DMS53 treated with DMSO at 0.1 percent for 48 hours (cell line): ENCODE data around the gene ZNF175.
"Not testable (repeated sequence)": the region's sequence is repeated elsewhere in the genome, so short reads cannot be mapped to it uniquely, and the experiment has no call there.

Experiments
- DNase-seq: peaks from one replicate; lab custom pipeline; 2025; ENCODE audit not compliant: unreplicated experiment; lab: John Stamatoyannopoulos, UW

ZNF175 gene

DNA sequence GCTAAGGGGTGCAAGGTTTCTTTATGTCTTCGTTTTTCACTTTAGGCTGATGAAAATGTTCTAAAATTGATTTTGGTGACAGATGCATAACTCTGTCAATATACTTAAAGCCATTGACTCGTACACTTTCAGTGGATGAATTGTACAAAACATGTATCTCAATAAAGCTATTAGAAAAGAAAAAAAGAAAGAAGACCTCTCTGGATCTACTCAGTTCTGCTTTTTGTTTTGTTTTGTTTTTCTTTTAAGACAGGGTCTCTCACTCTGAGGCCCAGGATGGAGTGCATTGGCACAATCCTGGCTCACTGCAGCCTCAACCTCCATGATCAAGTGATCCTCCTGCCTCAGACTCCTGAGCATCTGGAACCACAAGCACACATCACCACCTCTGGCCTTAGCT lies 55.6 kb downstream of the ZNF175 start:
- no peak for DNase-seq

DNA sequence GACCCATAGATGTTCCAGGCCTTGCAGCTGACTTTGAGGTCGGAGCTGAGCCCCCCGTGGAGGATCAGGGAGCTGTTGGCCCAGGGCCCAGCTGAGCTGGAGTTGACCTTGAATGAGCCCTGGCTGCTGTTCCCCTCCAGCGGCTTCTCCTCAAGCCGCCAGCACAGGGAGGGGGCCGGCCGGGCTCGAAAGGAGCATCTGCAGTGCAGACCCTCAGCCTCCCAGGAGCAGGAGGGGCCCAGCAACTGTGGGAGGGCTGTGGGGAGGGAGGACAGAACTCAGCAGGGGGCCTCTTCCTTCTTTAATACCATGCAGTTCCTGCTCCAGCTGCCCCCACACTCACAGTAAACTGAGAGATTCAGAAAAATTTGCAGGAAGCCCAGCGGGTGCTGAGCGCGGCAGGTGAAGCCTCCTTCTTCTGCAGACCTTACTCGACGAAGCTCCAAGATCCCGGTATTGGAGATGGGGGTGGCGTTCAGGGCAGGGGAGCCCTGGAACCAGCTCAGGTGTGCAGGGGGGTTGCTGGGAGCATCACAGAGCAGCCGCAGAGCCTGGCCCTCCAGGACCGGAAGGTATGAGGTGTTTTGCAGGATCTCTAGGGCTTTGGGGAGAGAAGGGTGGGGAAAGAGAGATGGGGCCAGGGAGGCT lies 56.5 kb downstream of the ZNF175 start:
- DNase-seq: no peak

DNA sequence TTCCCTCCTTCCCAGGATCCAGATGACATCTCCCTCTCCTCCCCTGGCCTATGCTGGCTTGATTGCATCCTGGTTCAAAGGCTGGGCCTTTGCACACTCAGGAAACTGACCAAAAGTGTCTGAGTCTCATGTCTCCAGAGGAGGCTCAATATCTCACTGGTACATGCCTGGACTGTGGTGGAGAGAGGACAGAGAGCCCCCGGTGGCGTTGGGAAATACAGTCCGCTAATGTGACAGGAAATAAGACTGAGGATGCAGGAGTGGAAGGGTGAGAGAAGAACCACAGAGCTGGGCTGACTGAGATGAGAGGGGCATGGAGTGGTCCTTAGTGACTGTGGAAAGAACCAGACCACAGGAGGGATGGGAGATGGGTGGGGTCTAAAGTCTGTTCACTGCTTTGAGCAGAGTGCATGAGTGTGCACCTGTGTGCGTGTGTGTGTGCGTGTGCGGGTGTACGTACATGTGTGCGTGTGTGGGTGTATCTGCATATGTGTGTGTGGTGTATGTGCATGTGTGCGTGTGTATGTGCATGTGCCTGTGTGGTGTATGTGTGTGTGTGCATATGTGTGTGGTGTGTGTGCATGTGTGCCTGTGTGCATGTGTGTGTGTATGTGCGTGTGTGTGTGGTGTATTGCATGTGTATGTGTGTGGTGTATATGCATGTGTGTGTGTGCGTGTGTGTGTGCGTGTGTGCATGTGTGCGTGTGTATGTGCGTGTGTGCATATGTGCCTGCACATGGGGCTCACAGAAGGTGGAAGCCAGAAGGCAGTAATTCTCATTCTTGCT lies 57.3 kb downstream of the ZNF175 start:
- DNase-seq: no peak

DNA sequence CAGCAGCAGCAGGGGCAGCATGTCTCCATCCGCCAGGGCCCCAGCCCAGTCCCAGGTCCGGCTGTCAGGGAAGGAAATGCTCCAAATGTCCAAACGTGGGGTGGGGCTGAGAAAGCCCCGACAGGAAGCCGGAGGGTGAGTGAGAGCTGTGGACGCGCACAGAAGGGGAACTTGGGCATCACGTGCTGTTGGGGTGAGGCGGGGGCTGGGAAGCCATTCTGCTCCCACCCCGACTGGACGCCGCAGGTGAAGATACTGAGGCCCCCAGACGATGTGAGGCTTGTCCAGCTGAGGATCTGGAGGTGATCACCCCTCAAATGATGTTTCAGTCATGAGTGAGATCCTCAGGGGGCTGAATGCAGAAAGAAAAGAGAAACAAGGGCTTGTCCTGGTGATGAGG lies 59.2 kb downstream of the ZNF175 start, which contains the start of gene SIGLEC5:
Gene SIGLEC5 (minus strand): TSS at position 87 of the 400 bp plus-strand sequence. CDS start 66 bp downstream, at position 21.
- DNase-seq: not testable (repeated sequence)

DNA sequence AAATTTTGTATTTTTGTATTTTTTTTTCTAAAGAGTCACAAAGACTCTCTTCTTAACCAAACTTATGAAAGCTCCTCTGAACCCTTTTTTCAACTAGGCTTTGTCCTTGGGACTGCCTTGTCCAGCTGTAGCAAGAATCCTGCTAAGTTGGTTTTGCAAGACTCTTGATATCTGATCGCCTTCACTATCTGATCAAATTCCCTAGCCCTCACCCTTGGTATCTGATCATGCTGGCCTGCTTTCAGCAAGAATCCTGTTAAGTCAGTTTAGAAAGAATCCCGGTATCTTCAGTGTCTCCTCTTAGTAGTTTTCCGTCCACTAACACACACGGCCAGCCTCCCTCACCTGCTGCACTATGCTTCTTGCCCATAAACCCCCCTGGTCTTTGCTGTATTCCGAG lies 61.0 kb downstream of the ZNF175 start:
- DNase-seq: no peak

DNA sequence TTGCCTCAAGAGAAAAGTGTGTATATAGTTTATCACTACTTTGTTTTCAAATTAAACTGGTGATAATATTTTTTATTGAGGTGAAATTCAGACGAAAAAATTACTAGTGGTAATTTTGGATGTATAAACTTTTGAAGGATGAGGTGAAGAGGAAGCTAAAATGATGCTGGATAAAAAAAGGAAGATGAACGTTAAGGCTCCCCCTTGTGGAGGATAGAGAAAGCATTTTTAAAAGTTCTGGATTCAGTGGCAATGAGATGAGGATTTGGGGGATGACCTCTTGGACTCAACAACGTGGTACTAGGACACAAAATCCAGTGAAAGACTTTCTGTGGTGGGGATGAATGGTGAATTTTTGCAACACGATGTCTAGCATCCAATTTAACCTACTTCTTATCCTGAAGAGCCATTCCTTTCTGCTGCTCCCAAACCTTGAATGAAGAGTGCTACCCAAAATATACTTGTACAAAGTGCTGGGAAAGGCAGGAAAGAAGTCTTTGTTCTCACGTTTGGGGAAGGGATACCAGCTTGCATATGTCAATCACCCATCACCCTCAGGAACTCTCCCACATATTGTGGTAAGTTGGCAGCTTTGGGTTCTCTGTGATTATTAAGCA lies 66.4 kb downstream of the ZNF175 start:
- no peak for DNase-seq

DNA sequence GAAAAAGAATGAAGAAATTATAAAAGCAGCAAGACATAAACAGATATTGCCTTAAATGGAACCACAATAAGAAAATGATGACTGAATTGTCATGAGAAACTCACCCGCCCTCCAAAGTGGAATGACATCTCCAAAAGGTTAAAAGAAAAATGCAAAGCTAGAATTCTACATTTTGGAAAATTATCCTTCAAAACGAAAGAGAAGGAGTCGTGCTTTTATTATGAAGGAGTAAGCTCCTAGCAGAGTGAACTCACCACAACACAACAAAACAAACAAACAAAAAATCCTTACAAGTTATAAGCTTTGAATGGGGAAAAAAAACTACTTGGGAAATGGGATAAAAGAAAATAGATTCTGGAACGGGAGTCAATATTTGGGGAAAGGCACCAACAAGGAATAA lies 68.8 kb downstream of the ZNF175 start:
- DNase-seq: no peak

DNA sequence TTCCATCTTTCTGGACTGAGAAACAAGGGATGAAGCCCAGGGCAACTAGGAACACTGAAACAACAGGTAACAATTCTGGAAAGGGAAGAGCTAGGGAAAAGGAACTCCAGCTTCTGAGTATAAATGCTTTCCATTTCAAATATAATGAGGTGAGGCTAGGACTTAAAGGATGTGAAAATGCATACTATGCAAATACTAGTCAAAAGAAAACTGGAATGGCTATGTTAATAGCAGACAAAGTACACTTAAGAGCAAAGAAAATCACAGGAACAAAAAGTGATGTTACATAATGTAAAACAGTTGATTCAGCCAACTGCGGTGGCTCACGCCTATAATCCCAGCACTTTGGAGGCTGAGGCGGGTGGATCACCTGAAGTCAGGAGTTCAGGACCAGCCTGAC lies 69.3 kb downstream of the ZNF175 start:
- DNase-seq: no peak

DNA sequence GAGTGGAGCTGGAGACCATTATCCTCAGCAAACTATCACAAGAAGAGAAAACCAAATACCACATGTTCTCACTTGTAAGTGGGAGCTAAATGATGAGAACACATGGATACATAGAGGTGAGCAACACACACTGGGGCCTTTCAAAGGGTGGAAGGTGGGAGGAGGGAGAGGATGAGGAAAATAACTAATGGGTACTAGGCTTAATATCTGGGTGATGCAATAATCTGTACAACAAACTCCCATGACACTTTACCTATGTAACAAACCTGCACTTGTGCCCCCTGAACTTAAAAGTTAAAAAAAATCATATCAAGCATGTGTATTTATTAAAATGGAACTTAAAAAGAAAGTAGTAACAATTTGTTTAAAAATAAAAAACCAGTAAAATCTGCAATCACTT lies 70.6 kb downstream of the ZNF175 start:
- no peak for DNase-seq
